ENCODE data around the gene ARL6IP5. TPM values are rescaled to one million over a fixed set of nuclear protein-coding genes. Genes with fewer than 3 reads are reported as not detected.

ARL6IP5 gene
- total and polyA plus RNA-seq, 8 donors = 74.0 to 184 (median 102) TPM

- Histone ChIP-seq H3K9me3 (no peaks in the 10 kb centered on the region), H3K36me3 (no peaks in the 10 kb centered on the region), H3K4me3 (no peak overlapping the region), H3K27me3 (no peaks in the 10 kb centered on the region), H3K4me1 (peaks cover 0 to 5% of the 10 kb centered on the region in 2 donors), H3K27ac (no peak overlapping the region)
- DNase-seq (no peak), ATAC-seq (no peak)
- intact Hi-C loops (cut with DNase I) = no loop called here
- no peak for TF ChIP-seq CTCF (IDR thresholded peaks at IDR 0.05)
Observed at GRCh38 chr3:69126216-69126615, 41.5 kb downstream of the ARL6IP5 start.

GRCh38 chr3:69126999-69127398 lies 42.3 kb downstream of the ARL6IP5 start:
- no peaks in the 10 kb centered on the region for H3K27me3 ChIP-seq

GRCh38 chr3:69128509-69128908 lies 43.8 kb downstream of the ARL6IP5 start:
- DNase-seq = no peak
- no peak overlapping the region for H3K4me3 ChIP-seq
- no peaks in the 10 kb centered on the region for H3K36me3 ChIP-seq
- no peak for ATAC-seq
- no peaks in the 10 kb centered on the region for H3K27me3 ChIP-seq
- intact Hi-C loops (cut with DNase I) = no loop called here
- H3K4me1 ChIP-seq = no peaks in the 10 kb centered on the region
- no peak for TF ChIP-seq CTCF (IDR thresholded peaks at IDR 0.05)
- no peaks in the 10 kb centered on the region for H3K9me3 ChIP-seq
- H3K27ac ChIP-seq = no peak overlapping the region

More at GRCh38 chr3:69126999-69127398, 42.3 kb downstream of the ARL6IP5 start:
- H3K9me3 ChIP-seq = no peaks in the 10 kb centered on the region
- no peak overlapping the region for H3K4me3 ChIP-seq
- TF ChIP-seq CTCF (IDR thresholded peaks at IDR 0.05) = no peak
- ATAC-seq (no peak), DNase-seq (no peak)
- H3K36me3 ChIP-seq = no peaks in the 10 kb centered on the region
- H3K27ac ChIP-seq = no peak overlapping the region
- no peaks in the 10 kb centered on the region for H3K4me1 ChIP-seq
- intact Hi-C loops (cut with DNase I) = no loop called here

GRCh38 chr3:69129531-69129930 lies 44.8 kb downstream of the ARL6IP5 start:
- H3K9me3 ChIP-seq = no peaks in the 10 kb centered on the region
- no peak for TF ChIP-seq CTCF (IDR thresholded peaks at IDR 0.05)
- no peak for DNase-seq
- H3K4me3 ChIP-seq = no peak overlapping the region
- H3K27me3 ChIP-seq = no peaks in the 10 kb centered on the region
- H3K36me3 ChIP-seq = no peaks in the 10 kb centered on the region
- H3K4me1 ChIP-seq = no peaks in the 10 kb centered on the region
- intact Hi-C loops (cut with DNase I) = no loop called here
- no peak overlapping the region for H3K27ac ChIP-seq
- no peak for ATAC-seq

GRCh38 chr3:69130689-69131088 lies 46.0 kb downstream of the ARL6IP5 start:
- intact Hi-C loops (cut with DNase I) = no loop called here
- no peak for TF ChIP-seq CTCF (IDR thresholded peaks at IDR 0.05)

More at GRCh38 chr3:69130689-69131088, 46.0 kb downstream of the ARL6IP5 start:
- Histone ChIP-seq H3K4me3 (no peak overlapping the region), H3K27ac (no peak overlapping the region), H3K27me3 (no peaks in the 10 kb centered on the region), H3K4me1 (no peaks in the 10 kb centered on the region), H3K36me3 (no peaks in the 10 kb centered on the region), H3K9me3 (no peaks in the 10 kb centered on the region)
- no peak for DNase-seq
- no peak for ATAC-seq
